HG03095 (cell line): ENCODE data around the gene ZNF423.

Experiments
- ATAC-seq: cut with Tn5 transposase; IDR thresholded peaks from one replicate; pipeline ENCODE4 v1.9.1; 2021; ENCODE audit warnings: moderate library complexity; ENCODE audit not compliant: unreplicated experiment

The ZNF423 gene

DNA sequence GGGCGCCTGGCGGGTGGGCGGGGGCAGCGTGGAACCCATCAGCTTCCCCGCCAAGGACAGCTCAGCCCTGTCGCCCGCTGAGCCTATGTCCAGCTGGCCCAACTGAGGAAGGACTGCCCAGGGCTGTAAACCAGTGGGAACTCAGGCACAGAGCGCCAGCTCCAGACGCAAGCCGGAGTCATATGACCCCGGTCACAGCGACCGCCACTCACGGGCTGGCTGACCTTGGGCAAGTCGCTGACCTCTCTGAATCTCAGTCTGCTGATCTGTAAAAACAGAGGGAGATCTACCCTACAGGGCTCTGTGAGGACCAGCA lies 312.3 kb downstream of the ZNF423 start:
- ATAC-seq: no peak

DNA sequence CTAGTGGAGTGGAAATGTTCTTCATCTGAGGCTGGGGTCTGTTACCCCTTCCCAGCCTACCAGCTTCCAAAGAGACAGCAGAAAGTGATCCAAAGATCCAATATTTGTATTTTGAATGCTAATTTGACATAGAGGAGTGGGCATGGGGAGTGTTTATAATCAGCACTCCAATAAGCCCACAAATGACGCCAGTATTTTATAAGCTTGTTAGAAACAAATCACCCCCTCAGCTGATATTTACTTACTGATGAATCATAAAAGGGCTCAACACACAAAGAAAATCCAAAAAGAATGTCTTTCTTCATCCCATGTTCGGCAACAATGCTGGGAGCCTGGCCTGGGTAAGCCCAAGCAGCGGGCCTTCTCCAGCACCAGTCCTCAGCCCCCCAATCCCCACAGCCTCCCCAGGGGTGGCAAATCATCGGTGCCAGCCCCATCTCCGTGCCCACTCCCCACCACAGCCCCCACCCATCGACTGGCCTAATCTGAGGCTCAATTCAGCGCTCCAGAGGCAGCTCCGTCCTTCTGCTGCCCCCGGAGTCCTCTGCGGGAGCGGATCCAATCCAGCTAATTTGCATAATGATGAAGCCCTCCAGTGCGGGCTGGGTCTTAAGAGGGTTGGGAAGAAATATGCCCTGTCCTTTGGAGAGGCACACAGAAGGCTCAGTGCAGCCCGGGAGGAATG lies 312.8 kb downstream of the ZNF423 start:
- no peak for ATAC-seq

- ATAC-seq: no peak
These were observed 313.5 kb downstream of the ZNF423 start for GRCh38 chr16:49542391-49542891.

DNA sequence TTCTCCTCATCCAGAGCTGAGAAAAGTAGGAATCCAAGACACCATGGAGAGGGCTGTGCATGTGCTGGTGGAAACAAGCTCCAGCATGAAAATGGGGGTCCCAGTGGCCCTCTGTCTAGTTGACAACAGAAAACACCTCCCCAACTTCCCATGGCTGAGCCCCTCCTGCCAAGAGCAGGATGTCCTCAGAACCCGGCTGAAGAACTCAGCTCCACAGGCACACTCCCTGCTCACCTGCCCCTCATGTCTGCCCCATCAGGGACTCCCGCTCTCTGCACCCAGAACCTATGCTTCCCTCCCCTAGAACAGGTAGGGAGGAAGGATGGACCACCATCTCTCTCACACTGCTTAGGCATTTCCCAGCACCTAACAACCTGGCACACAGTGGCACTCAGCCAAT lies 315.1 kb downstream of the ZNF423 start:
- ATAC-seq: no peak

- ATAC-seq: no peak
These were observed 316.2 kb downstream of the ZNF423 start for GRCh38 chr16:49539758-49540157.

DNA sequence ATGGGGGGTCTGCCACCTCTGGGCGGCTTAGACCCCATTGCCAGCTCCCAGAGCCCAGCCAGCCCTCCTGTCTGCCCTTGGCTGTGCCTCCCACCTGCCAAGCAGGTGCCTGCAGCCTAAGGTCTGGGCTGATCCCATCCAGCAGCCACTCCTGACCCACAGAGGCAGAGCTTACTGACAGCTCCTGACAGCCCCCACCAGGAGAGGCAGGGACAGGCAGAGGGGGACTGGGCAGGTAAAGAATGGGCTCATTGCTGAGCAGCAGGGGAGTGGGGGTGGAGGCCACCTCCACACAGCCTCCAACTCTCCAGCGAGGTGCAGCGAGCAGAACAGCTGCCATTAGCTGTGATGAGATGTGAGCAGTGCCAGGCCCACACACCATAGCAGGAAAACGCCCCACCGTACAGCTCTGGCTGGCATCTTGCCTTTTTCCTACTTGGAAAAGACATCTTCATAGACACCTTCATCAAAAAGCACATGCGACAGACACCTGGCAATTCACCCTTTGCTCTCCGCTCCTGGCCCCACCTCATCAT lies 317.9 kb downstream of the ZNF423 start:
- ATAC-seq: no peak

DNA sequence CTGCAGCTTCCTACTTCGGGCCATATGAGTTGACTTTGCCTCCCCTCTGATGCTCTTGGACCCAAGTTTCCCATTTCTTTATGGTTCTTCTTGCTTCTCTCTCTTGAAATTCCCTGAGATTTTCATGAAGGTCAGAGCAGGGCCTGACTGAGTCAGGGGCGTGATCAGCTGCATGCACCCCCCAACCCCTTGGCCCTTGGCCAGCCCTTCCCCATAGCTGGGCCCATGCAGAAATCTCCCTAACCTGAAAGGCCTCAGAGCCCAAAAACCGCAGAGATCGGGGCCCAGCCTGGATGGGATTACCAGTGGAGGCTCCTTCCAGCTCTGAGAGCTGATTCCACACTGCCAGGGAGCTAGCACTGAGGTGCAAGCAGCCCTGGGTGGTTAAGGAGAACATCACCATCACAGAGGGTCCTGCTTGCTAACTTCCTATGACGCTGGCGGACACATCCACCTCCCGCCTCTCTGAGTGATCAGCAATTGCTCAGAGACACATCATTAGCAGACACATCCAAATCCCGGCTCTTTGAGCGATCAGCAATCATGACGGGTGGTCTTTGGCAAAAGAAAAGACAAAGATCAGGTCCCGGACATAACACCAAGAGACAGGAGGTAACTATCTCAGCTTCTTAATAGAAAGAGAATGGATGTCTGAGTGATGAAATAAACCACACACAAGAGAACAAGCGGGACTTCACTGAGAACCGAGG lies 320.9 kb downstream of the ZNF423 start:
- ATAC-seq: no peak

- ATAC-seq: no peak
These were observed 322.5 kb downstream of the ZNF423 start for GRCh38 chr16:49533422-49533821.

GRCh38 chr16:49532873-49533272 lies 323.0 kb downstream of the ZNF423 start:
- no peak for ATAC-seq

GRCh38 chr16:49531931-49532840 lies 323.7 kb downstream of the ZNF423 start:
- ATAC-seq: no peak

DNA sequence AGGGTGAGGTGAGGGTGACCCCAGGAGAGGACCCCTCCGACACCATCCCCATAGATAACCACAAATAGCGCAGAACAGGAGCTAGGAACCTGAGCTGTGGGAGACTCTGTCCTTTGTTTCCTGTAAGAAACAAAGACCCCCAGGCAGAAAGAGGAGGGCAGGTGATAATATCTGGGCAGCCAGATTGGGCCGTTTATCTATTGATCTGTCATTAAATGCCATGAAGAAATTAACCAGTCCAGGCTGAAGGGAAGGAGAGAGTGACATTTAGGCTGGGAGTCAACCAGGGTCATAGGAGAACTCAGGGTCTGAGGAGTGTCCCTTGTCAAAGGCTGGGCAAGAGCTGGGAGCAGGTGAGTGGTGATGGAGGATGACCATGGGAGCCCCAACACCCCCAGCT lies 324.5 kb downstream of the ZNF423 start:
- ATAC-seq: no peak

DNA sequence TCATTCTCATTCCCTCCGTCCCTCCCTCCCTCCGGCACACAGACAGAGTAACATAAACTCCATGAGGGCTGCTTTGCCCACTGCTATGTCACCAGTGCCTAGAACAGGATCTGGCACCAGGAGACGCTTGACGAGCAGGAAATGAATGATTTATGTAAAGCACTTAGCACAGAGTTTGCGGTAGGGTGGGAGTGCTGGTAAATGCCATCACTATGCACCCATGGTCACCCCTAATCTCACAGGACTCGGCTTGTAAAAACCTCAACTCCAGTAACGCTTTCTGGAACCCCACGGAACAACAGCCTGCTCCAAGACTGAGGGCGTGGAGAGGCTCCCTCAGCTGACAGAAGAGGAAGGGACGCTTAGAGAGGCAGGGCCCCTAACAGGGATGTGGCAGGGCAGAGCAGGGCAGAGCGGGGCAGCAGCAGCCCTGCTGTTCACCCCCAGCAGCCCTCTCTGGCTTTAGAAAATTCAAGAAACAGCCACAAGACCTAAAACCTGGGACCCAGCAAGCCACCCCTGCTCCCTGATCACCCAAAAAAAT lies 325.4 kb downstream of the ZNF423 start:
- ATAC-seq: no peak

- no peak for ATAC-seq
These were observed 326.4 kb downstream of the ZNF423 start for GRCh38 chr16:49529411-49530045.

- no peak for ATAC-seq
These were observed 327.0 kb downstream of the ZNF423 start for GRCh38 chr16:49528866-49529288.

GRCh38 chr16:49528060-49528865 lies 327.6 kb downstream of the ZNF423 start:
- no peak for ATAC-seq

DNA sequence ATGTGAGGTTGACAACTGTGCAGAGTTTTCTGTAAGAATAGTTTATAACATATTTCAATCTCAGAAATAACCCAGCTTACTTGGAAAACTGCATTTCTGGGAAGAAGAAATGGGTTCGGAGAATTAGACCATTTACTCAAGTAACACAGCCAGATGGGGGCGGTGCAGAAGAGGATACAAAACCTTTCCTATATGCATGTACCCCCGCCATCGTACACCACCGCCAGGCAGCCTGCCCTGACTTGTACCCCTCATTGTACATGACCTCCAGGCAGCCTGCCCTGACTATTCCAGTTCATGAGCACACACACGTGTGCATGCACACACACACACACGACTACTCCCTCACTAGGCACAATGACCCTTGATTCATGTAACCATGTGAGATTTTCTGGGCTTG lies 328.3 kb downstream of the ZNF423 start:
- ATAC-seq: no peak

GRCh38 chr16:49526860-49527365 lies 329.0 kb downstream of the ZNF423 start:
- no peak for ATAC-seq

GRCh38 chr16:49524947-49525315 lies 331.0 kb downstream of the ZNF423 start:
- no peak for ATAC-seq

DNA sequence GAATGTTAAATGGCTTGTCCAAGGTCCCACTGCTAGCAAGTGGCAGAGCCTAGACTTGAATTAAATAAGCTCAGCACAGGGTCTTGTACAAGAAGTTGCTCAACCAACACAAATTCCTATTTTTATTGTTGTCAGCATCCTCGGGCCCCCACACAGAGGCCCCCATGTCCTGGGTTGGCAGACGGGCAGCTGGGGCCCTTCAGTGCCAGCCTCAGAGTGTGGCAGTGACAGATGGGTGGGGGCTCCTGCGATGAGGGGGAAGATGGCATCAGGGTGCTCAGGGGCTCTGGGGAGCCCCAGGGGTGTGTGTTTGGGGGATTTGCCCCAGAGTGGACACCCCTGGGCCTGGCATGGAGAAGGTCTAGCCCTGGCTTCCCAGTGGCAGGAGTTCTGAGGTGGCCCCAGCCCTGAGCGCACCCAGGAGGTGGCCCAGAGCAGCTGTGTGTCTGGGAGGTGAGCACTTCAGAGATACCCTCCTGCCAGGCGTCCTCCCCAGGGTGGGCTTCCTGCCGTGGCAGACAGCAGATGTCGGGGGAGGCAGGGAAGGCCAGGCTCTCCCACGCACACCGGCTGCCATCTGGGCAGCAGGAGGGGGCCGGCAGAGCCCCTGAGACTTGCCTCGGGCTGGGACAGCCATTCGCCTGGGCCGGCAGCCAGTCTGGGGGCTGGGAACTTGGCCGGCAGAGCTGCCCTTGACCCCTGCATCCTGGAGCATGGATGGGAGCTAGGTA lies 331.5 kb downstream of the ZNF423 start:
- ATAC-seq: no peak
